ENCODE data around the gene PLCB1.
"Not testable (repeated sequence)": the region's sequence is repeated elsewhere in the genome, so short reads cannot be mapped to it uniquely, and the experiment has no call there.

The PLCB1 gene

DNA sequence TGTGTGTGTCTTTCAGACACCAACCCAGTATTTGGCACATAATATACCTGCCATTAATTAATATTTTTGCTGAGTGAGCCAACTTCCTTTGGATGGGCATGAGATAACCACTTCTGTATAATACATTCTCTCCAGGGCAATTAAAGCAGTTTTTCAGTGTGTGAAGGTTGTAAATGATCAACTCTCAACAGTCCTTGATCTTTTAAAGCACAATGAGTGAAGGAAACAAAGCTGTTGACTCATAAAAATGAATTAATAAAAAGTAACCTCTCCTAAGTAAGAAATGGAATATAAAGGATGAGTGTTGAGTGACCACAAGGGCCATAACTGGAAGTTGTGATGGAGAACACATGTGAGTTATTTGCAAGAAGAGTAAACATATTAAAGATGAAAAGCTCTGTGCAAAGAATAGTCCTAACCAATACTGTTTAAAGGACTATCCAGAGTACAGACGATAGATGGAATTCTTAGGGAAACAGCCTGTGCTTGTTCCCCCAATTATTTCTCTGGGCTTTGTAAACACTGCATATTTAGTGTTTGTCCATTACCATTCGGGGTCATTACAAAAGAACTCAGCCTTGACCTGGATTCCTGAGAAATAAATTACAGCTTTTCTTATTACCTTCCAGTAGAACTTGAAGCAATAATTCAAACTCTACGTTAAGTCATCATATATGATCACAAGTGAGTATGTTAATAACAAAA lies 446.2 kb downstream of the PLCB1 start:
- DNase-seq = no peak

DNA sequence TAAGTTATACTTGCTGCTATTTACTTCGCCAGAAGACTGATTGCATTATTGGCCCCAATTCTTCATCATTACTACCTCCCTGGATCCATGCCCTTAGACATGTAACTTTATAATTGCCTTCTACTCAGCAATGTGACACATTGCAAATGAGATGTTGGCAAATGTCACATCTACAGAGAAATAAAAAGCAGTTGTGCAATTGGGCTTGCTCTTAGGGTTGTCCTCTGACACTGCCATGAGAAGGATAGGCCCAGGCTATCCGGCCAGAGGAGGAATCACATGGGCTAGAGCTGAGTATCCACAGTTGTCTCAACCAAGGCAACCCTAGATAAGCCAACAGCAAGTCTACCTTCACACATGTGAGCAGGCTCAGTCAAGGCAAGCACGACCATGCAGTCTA lies 447.0 kb downstream of the PLCB1 start:
- DNase-seq = no peak

DNA sequence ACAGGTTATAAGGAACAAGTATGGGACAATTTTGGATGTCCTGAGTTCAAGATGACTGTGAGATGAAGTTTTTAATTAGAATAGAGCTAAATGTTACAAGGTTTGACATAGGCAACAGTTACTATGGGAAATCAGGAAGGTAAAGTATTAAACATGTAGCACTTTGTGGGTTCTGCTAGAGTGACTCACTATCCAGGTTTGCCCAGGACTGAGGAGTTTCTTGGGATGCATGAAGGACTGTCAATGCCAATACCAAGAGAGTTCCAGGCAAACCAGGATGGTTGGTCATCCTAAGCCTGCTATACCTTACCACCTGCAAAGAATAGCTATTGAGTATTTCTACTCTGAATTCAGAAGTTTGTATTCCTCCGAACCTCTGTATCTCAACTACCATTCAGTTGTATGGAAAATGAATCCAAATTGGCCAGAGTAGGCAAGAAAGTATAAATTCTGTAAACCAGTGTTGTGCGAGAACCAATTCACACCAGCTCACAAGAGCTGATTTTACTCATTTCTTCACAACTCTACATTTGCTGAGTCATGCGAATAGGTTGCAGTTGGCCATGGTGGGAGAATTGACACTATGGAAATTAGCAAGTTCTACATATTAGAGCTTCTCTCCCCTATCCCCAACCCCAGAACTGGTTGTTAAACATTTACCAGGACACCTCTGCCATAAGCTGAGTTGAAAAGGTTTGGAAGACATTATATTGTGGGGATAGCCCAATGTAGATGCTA lies 449.5 kb downstream of the PLCB1 start:
- DNase-seq = no peak

DNA sequence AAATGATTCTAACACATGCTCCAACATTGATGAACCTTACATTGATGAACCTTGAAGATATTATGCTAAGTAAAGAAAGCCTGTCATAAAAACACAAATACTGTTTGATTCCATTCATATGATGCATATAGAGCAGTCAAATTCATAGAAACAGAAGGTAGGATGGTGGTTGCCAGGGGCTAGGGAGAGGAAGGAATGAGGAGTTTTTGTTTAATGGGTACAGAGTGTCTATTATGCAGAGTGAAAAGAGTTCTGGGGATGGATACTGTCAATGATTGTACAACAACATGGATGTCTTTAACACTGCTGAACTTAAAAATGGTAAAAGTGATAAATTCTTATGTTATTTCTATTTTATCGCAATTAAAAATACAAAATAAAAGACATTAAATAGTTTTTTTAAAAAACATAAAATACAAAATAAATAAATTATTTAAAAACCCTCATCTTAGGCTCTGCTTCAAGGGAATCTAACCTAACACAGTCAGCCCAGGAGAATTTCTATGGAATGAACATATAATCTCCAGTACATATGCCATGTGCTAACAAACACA lies 451.0 kb downstream of the PLCB1 start:
- no peak for DNase-seq

DNA sequence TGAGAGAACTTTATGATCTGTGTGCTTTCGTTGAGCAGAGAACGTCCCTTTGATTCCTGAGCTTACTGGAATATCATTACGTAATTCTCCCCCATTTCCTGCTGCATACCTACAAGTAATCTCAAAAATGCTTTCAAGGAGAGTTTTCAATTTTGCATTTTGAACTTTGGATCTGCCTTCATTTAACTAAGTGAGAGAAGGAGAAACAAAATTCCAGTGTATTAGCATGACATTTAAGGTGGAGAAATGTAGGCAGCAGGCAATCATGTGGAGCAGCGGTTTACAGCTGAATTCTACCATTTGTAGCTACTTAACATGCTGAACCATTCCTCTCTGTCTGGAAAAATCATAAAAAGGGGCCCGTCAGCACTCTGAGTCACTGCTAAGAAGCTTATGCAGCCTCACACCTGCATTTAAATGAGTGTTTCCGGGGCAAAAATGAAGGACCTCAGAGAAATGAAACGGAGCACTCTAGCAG lies 451.5 kb downstream of the PLCB1 start:
- DNase-seq = no peak

DNA sequence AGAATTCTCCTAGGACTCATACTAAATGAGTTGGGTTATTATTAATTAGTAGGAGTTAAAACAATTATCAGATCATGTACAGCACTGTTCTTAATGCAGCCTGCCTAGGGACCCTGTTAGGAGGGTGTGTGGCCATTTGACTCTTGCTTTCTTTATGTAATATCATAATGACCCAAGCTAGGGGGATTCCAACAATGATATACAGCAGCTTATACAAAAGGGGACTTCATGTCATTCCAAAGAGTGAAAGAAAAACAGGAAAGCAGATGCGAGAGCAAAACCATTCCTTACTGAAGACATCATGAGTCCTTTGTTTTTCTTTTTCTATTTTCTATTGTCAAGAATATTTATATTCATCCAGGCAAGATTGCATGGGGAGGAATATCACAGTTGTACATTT lies 455.2 kb downstream of the PLCB1 start:
- no peak for DNase-seq

DNA sequence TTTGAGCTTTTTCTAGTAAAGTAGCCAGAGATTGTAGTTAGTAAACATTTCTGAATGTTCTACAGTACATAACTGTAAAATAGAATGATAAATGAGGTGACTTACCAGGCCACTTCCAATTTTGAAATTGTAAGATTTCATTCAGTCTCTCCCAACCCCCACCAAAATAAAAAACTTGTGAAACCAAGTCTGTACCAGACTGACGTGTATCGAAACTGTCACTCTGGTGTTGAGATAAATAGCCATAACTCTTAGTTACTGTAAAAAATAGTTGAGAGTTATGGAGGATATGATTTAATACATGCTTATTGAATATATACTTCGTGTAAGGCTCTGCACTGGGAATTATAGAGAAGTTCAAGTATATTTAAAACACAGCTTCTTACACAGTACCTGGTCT lies 455.7 kb downstream of the PLCB1 start:
- DNase-seq = no peak

DNA sequence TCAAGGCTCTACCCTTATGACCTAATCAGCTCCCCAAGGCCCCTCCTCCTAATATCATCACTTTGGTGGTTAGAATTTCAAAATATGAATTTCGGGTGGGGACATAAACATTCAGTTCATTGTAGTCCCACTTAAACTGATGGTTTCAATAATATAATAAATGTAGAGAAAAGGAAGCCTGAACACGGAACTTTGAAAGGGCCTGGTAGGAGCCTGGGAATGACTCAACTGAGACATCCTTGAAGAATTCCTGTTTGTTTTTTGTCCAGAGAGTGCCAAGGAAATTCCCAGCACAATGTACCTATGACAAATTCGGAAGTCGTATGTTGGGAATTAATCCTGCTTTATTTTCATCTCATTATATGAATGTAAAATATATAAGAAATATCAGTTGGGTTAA lies 457.9 kb downstream of the PLCB1 start:
- DNase-seq = no peak

DNA sequence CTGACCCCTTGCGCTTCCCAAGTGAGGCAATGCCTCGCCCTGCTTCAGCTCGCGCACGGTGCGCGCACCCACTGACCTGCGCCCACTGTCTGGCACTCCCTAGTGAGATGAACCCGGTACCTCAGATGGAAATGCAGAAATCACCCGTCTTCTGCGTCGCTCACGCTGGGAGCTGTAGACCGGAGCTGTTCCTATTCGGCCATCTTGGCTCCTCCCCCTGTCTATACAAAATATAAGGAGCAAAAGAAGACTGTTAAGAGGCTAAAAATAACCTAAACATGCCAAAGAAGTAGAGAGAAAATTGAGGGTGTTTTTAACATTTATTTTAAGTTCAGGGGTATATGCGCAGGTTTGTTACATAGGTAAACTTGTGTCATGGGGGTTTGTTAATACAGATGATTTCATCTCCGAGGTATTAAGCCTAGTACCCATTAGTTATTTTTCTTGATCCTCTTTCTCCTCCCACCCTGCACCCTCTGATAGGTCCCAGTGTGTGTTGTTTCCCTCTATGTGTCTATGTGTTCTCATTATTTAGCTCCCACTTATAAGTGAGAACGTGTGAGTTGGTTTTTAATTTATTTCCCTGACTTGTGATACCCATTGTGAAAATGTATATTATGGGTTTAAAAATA lies 469.0 kb downstream of the PLCB1 start:
- not testable (repeated sequence) for DNase-seq

DNA sequence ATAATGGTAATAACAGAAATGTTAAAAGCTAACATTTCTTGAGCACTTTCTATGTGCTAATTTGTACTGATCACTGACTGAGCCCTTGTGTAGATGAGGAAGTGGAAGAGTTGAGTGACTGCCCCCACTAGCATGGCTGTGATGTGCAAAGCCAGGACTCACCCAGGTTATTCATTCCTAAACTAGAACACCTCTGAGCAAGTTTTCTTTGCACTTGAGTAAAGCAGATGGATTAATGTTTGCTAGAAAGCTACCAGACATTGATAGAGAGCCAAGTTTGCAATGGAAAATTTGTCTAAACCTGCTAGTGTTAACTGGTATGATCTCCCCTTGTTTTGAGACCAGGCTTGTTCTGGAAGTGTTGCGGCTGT lies 469.5 kb downstream of the PLCB1 start:
- DNase-seq = no peak

DNA sequence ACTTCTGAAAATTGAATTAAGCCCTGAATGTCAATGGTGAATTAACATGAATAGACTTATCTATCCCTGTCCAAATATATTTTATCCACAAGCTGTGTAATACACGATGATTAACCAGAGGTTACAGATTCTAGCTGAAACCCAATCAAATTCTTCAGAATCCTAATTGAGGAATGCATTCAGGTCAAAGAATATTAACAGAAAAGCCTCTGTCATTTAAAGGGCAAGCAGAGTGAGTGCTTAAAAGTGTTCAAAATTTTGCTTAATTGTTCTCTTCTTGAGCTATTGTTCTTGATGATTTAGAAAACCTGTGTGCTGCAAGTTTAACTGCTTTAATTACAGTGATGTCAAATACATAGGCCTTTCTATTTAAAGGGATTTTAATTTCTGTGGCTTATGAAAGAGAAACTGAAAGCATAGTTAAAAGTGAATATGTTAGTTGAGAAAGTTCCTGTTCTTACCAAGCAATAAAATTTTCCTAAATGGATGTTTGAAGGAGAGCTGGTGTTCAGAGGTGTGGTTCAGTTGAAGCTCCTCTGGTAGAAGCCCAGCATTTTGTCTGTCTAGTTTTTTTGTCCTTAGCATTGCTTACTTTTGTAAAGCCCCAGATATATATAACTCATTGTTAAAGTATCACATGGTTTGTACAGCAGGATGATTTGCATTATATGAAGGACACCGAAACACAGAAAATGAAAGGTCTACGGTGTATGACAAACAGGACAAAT lies 470.5 kb downstream of the PLCB1 start:
- no peak for DNase-seq

DNA sequence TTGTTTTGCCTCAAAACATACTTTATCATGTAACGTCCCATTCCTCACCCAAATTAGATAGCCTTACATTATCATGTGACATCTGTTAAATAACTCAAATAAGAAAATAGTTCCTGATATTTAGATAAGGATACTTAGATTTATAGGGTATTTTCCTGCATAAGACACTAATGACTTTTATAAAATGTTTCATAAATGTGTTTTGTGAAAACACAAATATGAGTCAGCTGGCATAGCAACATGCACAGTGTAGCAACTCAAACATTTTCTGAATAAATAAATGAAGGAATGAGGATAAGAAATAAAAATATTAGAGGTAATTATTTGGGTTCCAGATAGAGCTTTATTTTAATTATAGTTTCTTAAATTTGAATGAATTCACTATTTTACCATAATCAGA lies 476.4 kb downstream of the PLCB1 start:
- DNase-seq = no peak

DNA sequence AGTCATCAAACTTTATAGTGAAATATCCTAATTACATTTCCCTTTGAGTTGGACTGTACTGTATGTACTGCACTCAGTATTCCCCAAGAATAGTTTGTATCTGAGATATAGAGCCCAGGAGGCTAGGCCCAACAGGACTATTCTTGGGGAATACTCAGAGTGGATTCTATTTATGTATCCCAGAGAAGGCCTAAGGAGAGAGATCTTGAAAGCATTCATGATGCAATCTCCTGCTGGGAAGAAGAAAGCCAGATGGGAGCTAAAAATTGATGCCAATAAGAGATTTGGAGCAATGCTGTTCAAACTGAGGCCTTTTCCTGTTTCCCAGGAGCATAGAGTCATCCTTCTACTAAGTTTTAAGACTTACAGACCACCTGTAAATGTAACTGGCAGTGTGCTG lies 484.7 kb downstream of the PLCB1 start:
- DNase-seq = no peak

DNA sequence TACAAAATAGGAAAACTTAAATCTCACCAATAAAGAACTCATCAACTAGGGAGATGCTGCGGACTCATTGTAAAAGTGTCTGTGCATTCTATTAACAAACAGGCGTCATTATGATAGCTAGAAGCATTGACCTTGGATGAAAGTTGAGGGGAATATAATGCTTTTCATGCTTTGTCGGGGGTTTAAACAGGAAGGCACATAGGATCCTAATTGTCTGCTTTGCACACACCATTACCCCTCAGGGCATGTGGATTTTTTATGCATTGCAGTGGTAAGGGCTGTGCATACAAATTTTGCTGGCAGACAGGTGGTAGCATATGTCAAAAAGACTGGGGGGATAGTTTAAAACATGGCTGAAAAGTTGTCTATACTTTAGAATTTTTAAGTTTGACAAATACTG lies 488.9 kb downstream of the PLCB1 start:
- no peak for DNase-seq

DNA sequence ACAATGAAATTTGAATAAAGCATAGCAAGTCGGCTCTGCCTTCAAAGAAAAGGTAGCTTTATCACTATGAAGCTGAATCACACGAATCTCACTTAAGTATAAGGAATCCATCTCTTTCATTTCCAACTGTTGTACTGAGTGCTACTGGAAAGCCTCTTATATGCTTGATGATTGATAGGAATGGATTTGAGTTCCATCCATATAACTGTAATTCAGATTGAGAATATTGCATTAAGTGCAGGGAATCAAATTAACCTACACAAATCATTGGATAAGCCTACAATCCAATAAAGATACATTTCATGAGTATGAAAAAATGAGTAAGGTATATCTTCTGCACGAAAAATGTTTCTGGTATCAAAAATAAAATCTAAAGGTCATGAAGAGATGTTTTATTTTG lies 492.0 kb downstream of the PLCB1 start:
- no peak for DNase-seq

DNA sequence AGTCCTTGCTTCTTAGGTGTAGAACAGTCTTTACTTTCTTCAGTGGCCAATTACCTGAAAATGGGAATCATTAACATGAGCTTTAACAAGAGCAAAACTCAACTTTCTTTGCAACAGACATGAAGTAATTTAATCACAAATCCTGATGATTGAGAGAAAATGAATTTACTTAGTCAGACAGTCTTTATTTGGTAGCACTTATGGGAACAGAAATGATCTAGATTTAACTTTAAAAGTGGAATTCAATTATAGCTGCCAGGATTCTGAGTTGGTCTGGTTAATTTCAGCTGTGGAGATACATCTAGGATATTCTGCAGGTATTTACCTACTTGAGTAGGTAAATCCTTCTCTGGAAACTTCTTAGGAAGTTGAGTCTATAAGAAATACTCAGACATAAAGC lies 492.6 kb downstream of the PLCB1 start:
- DNase-seq = no peak

DNA sequence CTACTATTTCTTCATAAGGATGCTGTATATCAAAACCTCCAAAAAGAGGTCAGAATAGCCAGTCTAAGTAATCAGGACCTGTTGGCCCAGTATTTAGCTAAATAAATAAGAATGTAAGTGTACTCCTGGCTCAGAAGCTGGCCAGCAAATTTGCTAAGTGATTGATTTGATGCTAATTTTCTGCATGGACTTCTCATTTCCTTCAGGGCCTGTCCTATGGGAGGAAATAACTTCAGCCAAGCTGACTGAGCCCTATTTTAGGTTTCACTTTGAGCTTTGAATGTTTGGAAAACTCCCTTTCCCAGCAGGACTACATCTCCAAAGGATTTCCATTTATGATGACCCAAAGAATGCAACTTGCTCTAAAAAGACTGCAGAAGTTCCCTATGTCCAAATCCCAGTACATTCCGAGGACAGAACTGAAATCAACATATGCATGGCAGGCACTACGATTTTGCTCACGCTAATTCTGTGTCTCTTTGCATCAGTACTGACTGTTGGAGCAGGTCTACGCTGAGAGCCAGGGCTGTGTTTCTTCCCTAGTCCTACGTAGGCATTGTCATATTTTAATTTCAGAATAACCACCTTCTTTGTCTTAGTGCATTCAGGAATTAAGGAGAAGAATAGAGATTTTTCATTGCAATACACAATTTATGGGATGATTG lies 495.4 kb downstream of the PLCB1 start:
- DNase-seq = no peak

DNA sequence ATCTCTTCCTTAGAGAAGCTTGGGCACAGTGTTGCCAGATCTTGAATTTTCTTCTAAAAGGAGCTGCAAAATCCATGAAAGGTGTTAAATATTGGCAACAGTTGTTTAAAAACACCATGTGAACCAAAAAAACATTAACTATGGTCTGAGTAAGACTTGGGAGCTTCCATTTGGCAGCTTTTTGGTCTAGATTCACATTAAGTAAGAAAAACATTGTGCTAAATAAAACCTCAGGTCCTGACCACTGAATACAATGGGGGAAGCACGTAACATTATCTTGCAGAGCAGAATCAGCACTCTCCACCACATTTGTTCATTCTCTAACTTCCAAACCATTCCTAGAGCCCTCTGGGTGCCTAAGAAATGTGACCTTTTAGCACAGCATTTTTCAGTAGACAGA lies 499.2 kb downstream of the PLCB1 start:
- no peak for DNase-seq

DNA sequence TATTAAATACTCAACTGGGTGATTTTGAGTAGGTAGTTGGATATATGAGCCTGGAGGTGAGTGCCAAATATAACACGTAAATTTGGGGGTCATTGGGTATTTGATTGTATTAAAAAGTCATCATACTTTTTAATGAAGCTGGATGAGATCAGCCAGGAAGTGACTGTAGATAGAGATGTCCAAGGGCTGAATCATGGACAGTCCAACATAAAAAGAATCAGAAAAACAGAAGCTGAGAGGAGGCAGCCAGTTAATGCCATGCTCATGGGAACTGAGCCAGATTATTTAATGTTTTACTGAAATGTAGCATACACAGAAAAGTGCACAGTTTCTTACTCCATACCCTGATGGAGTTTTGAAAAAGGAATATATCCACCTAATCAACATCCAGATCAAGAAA lies 501.3 kb downstream of the PLCB1 start:
- no peak for DNase-seq

DNA sequence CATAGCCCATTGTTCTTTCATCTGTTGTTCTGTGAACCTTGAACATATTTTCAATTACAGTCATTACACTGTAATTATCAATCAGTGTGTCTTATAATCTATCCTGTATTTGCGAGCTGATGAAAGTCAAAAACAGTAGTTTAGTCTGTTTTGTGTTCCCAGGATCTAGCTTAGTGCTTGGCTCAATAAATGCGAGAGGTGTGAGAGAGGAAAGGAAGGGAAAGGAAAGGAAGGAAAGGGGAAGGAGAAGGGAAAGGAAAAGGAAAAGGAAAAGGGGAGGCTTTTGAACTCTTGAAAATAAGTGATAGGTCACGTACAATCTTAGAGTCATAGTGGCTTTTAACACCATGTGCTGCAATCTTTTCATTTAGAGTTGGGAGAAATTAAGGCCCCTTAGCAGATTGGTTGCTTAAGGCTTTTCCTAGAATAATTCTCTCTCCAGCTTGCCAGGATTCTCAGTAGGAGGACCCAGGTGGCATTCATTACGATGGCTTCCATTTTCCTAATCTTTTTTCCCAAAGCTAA lies 503.0 kb downstream of the PLCB1 start:
- DNase-seq = no peak

DNA sequence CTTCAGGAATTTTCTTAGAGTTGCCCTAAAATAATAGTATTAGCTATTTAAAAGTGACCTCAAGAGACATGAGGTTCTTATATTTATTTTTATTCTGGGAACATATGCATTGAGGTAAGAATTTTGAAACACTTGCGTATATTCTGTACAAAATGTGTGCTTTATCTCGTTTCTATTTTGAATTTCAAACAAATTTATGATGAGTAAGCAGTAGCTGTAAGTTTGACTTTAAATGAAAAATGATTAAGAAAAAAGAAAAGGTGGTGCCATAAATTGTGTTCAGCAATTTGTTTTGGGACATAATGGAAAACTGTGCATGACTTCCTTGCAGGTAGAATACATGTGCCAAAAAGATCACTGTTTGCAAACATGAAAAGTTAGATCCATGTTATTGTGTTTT lies 503.8 kb downstream of the PLCB1 start:
- DNase-seq = no peak

DNA sequence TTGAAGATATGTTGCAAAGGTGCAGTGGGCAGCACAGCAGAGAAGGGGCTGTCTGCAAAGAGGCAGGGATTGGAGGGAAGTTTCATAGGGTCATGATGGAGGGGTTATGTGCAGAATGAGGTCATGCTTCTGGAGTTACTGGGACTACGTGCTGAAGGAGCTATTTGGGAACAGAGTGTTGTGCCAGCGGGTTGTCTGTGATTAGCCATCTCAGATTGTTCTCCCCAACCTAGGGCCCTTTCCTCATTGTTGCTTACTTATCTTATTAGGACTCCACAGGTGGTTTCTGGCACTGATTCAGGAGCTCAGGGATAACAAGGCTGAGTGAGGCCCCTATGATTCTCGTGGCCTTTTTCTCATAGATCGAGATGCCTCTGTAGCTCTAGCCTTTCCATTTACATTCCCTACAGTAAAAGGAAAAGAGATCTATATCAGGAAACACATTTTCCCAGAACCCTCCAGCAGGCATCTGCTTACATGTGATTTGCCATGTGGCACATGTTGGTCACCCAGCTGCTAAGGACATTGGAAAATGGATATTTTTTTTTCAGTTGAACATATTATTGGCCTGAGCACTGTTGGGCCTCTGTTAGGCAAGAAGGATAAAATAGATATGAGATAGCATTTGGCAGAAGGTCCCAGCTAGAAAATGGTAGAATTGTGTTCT lies 507.2 kb downstream of the PLCB1 start:
- no peak for DNase-seq
